Measurements from ENCODE around the gene SLC6A4. TPM values are rescaled to one million over a fixed set of nuclear protein-coding genes. Genes with fewer than 3 reads are reported as not detected.
A peak's percentile ranks its signal among the peaks of the same experiment; 100 is the strongest.

Gene SLC6A4
- total and polyA plus RNA-seq, 4 donors = 0.05 to 0.70 TPM; not detected in 2

DNA sequence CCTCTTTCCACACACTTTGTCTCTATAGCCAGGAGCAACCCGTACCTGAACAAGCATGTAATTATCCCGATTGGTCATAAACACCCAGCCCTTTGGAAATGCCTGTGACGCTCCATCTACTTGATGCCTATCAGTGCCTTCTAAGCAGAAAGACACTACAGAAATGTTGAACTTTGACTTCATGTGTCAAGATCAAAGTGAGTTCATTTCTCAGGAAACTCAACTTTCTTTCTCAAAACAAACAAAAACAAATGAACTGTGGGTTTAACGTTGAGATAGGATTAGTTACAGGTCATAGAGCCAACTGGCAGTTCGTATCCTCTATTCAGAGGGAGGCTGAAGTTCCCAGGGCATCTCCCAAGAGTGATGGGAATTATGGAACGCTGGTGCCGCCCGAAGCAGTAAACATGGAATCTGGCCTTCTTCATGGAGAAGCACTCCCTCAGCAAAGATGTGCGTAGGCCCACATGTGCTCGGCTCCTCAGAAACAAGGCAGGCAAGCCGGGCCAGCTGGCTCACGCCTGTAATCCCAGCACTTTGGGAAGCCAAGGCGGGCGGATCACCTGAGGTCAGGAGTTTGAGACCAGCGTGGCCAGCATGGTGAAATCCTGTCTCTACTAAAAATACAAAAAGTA, 9.5 kb downstream of the SLC6A4 start:
- Histone ChIP-seq H3K36me3 (ENCODE audit: control insufficient read depth in 4 of 4, insufficient read depth in 3 of 4, low read depth in 1 of 4, low read length in 3 of 4) (no peaks in the 10 kb centered on the region), H3K9ac (ENCODE audit: low read depth in 1 of 2, low read length in 2 of 2) (no peak overlapping the region), H3K4me3 (ENCODE audit: low read depth in 1 of 3, low read length in 3 of 3) (no peak overlapping the region), H3K27ac (ENCODE audit: low read depth in 1 of 2, low read length in 2 of 2) (no peak overlapping the region), H3K27me3 (ENCODE audit: control insufficient read depth in 4 of 4, insufficient read depth in 4 of 4, low read length in 3 of 4) (no peaks in the 10 kb centered on the region), H3K9me3 (ENCODE audit: control insufficient read depth in 4 of 4, low read length in 3 of 4) (no peaks in the 10 kb centered on the region), H3K4me1 (ENCODE audit: control insufficient read depth in 4 of 4, insufficient read depth in 4 of 4, low read length in 3 of 4) (no peaks in the 10 kb centered on the region)
- DNase-seq (ENCODE audit: low spot score) = no peak
- TF ChIP-seq GABPA (IDR thresholded peaks at IDR 0.05 in 1 of 2, conservative IDR thresholded peaks at IDR 0.05 in 1 of 2) (no peak), NR2F2 (IDR thresholded peaks at IDR 0.05) (no peak), YY1 (IDR thresholded peaks at IDR 0.05) (no peak), HNF4A (conservative IDR thresholded peaks at IDR 0.05) (peak in 1 of 2 donors; percentile 28), RAD21 (IDR thresholded peaks at IDR 0.05) (no peak), FOXA1 (IDR thresholded peaks at IDR 0.05) (no peak)
- TF ChIP-seq, protein P1, sequence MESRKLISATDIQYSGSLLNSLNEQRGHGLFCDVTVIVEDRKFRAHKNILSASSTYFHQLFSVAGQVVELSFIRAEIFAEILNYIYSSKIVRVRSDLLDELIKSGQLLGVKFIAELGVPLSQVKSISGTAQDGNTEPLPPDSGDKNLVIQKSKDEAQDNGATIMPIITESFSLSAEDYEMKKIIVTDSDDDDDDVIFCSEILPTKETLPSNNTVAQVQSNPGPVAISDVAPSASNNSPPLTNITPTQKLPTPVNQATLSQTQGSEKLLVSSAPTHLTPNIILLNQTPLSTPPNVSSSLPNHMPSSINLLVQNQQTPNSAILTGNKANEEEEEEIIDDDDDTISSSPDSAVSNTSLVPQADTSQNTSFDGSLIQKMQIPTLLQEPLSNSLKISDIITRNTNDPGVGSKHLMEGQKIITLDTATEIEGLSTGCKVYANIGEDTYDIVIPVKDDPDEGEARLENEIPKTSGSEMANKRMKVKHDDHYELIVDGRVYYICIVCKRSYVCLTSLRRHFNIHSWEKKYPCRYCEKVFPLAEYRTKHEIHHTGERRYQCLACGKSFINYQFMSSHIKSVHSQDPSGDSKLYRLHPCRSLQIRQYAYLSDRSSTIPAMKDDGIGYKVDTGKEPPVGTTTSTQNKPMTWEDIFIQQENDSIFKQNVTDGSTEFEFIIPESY (IDR thresholded peaks at IDR 0.05) = no peak
- TF ChIP-seq, protein P2, sequence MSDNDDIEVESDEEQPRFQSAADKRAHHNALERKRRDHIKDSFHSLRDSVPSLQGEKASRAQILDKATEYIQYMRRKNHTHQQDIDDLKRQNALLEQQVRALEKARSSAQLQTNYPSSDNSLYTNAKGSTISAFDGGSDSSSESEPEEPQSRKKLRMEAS (IDR thresholded peaks at IDR 0.05) = no peak
- TF ChIP-seq, protein P3, sequence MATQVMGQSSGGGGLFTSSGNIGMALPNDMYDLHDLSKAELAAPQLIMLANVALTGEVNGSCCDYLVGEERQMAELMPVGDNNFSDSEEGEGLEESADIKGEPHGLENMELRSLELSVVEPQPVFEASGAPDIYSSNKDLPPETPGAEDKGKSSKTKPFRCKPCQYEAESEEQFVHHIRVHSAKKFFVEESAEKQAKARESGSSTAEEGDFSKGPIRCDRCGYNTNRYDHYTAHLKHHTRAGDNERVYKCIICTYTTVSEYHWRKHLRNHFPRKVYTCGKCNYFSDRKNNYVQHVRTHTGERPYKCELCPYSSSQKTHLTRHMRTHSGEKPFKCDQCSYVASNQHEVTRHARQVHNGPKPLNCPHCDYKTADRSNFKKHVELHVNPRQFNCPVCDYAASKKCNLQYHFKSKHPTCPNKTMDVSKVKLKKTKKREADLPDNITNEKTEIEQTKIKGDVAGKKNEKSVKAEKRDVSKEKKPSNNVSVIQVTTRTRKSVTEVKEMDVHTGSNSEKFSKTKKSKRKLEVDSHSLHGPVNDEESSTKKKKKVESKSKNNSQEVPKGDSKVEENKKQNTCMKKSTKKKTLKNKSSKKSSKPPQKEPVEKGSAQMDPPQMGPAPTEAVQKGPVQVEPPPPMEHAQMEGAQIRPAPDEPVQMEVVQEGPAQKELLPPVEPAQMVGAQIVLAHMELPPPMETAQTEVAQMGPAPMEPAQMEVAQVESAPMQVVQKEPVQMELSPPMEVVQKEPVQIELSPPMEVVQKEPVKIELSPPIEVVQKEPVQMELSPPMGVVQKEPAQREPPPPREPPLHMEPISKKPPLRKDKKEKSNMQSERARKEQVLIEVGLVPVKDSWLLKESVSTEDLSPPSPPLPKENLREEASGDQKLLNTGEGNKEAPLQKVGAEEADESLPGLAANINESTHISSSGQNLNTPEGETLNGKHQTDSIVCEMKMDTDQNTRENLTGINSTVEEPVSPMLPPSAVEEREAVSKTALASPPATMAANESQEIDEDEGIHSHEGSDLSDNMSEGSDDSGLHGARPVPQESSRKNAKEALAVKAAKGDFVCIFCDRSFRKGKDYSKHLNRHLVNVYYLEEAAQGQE (IDR thresholded peaks at IDR 0.05) = no peak
- WGBS = 75% methylated on average over 15 of the region's 15 CpGs

DNA sequence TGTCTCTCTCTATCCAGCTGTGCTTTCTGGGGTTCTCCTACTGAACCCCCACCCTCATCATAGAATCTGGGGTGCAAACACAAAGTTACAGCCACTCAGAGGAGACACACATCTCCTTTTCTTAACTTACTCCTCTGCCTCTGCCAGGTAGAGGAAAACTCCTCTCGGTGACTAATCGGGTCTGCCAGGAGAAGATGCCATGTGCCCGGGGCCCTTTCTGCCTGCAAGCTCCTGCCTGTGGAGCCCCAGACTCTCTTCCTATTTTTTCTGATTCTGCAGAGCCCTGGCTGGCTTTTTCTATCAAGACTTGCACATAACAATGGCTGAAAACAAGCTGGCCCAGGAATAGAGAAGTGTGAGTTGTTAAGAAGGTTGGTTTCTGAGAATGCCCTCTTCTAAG, 10.4 kb downstream of the SLC6A4 start:
- Histone ChIP-seq H3K4me3 (ENCODE audit: low read depth in 1 of 3, low read length in 3 of 3) (no peak overlapping the region), H3K36me3 (ENCODE audit: control insufficient read depth in 4 of 4, insufficient read depth in 3 of 4, low read depth in 1 of 4, low read length in 3 of 4) (no peaks in the 10 kb centered on the region), H3K4me1 (ENCODE audit: control insufficient read depth in 4 of 4, insufficient read depth in 4 of 4, low read length in 3 of 4) (peaks cover 0 to under 1% (median under 1%) of the 10 kb centered on the region in 4 donors), H3K27me3 (ENCODE audit: control insufficient read depth in 4 of 4, insufficient read depth in 4 of 4, low read length in 3 of 4) (no peaks in the 10 kb centered on the region), H3K27ac (ENCODE audit: low read depth in 1 of 2, low read length in 2 of 2) (no peak overlapping the region), H3K9me3 (ENCODE audit: control insufficient read depth in 4 of 4, low read length in 3 of 4) (no peaks in the 10 kb centered on the region), H3K9ac (ENCODE audit: low read depth in 1 of 2, low read length in 2 of 2) (no peak overlapping the region)
- WGBS = 92% methylated on average over 3 of the region's 3 CpGs
- DNase-seq (ENCODE audit: low spot score) = no peak
- TF ChIP-seq RAD21 (IDR thresholded peaks at IDR 0.05) = no peak
- TF ChIP-seq, protein P3 (IDR thresholded peaks at IDR 0.05) = no peak
- no peak for TF ChIP-seq HNF4A (conservative IDR thresholded peaks at IDR 0.05)

All from liver (tissue), 9 donors.